ENCODE measurements around the gene C1QL4. TPM values are rescaled to one million over a fixed set of nuclear protein-coding genes. Genes with fewer than 3 reads are reported as not detected.
"Not testable (repeated sequence)": the region's sequence is repeated elsewhere in the genome, so short reads cannot be mapped to it uniquely, and the experiment has no call there.

C1QL4 gene
- total RNA-seq, 1 donor from 2014 or later, result not detected

GRCh38 chr12:49283541-49284429 lies 53.2 kb downstream of the C1QL4 start:
- no peak for DNase-seq (ENCODE audit: extremely low read depth, low read depth, low spot score)

- DNase-seq (ENCODE audit: extremely low read depth, low read depth, low spot score), result not testable (repeated sequence)
These were observed 54.1 kb downstream of the C1QL4 start for GRCh38 chr12:49282740-49283375.

Other genes with a start within 250 kb of the C1QL4 start
- 0.05 and 0.29 TPM in 2 replicates for gene DHH, start 242.4 kb downstream of the C1QL4 start, total RNA-seq
- 60.8 and 73.5 TPM in 2 replicates for gene LMBR1L, start 226.3 kb downstream of the C1QL4 start, total RNA-seq
- gene TUBA1B, start 205.8 kb downstream of the C1QL4 start, total RNA-seq, result 1,215 and 1,250 TPM in 2 replicates
- gene TUBA1A, start 148.1 kb downstream of the C1QL4 start, total RNA-seq, result 1,256 and 1,548 TPM in 2 replicates
- 522 and 561 TPM in 2 replicates for gene TUBA1C, start 72.1 kb downstream of the C1QL4 start, total RNA-seq
- 1.5 TPM in 1 of 2 replicates, not detected in the other for gene PRPH, start 42.0 kb downstream of the C1QL4 start, total RNA-seq
- 4.7 and 11.4 TPM in 2 replicates for gene TROAP, start 13.9 kb downstream of the C1QL4 start, total RNA-seq
- 0.48 and 1.2 TPM in 2 replicates for gene DNAJC22, start 9.7 kb upstream of the C1QL4 start, total RNA-seq
- 40.5 and 45.2 TPM in 2 replicates for gene SPATS2, start 30.3 kb upstream of the C1QL4 start, total RNA-seq
- gene KCNH3, start 201.8 kb upstream of the C1QL4 start, total RNA-seq, result not detected in 2 replicates
- gene MCRS1, start 231.0 kb upstream of the C1QL4 start, total RNA-seq, result 59.7 and 67.1 TPM in 2 replicates